HG03108 (cell line): ENCODE measurements around the gene KIAA0232.

Experiments used
- ATAC-seq: cut with Tn5 transposase; IDR thresholded peaks from one replicate; pipeline ENCODE4 v1.9.1; 2021; ENCODE audit warnings: moderate library complexity; ENCODE audit not compliant: unreplicated experiment

Gene KIAA0232

GRCh38 chr4:6782147-6782845 lies at the start of gene KIAA0232:
Gene KIAA0232, plus strand, starts transcription at chr4:6782727. Its CDS starts 41,727 bp downstream, at chr4:6824454.
- ATAC-seq = peak; percentile 63

- ATAC-seq = no peak
Measured at GRCh38 chr4:6733358-6734164, 49.0 kb upstream of the KIAA0232 start.

- no peak for ATAC-seq
Measured at GRCh38 chr4:6734165-6734786, 48.3 kb upstream of the KIAA0232 start.

GRCh38 chr4:6739920-6740319 lies 42.6 kb upstream of the KIAA0232 start:
- no peak for ATAC-seq

GRCh38 chr4:6740347-6740746 lies 42.2 kb upstream of the KIAA0232 start:
- ATAC-seq = no peak

- no peak for ATAC-seq
Measured at GRCh38 chr4:6742507-6742906, 40.0 kb upstream of the KIAA0232 start.

- ATAC-seq = no peak
Measured at GRCh38 chr4:6742989-6743388, 39.5 kb upstream of the KIAA0232 start.

- no peak for ATAC-seq
Measured at GRCh38 chr4:6746721-6747293, 35.7 kb upstream of the KIAA0232 start.

- no peak for ATAC-seq
Measured at GRCh38 chr4:6747294-6748051, 35.1 kb upstream of the KIAA0232 start.

- no peak for ATAC-seq
Measured at GRCh38 chr4:6748286-6748685, 34.2 kb upstream of the KIAA0232 start.

- ATAC-seq = no peak
Measured at GRCh38 chr4:6749340-6750171, 33.0 kb upstream of the KIAA0232 start.

GRCh38 chr4:6750286-6751221 lies 32.0 kb upstream of the KIAA0232 start:
- no peak for ATAC-seq

GRCh38 chr4:6751611-6752485 lies 30.7 kb upstream of the KIAA0232 start:
- ATAC-seq = no peak

- no peak for ATAC-seq
Measured at GRCh38 chr4:6752486-6752829, 30.1 kb upstream of the KIAA0232 start.

- ATAC-seq = no peak
Measured at GRCh38 chr4:6753103-6753560, 29.4 kb upstream of the KIAA0232 start.

- ATAC-seq = no peak
Measured at GRCh38 chr4:6753891-6754290, 28.6 kb upstream of the KIAA0232 start.

- no peak for ATAC-seq
Measured at GRCh38 chr4:6754481-6755087, 27.9 kb upstream of the KIAA0232 start.
